Endodermal cell (in vitro differentiated cells): ENCODE data around the gene WDR91. TPM values are rescaled to one million over a fixed set of nuclear protein-coding genes. Genes with fewer than 3 reads are reported as not detected.

Source experiments
- DNase-seq: peaks from one replicate; pipeline ENCODE4 v3.0.0-alpha.2; 2017
- H3K27ac ChIP-seq: 2 replicates; pipeline ENCODE4 v1.5.1; 2013; ENCODE audit warnings: mild to moderate bottlenecking, low read depth, low read length, moderate library complexity
- H3K27me3 ChIP-seq: 2 replicates; pipeline ENCODE4 v1.6.1; 2013; ENCODE audit warnings: mild to moderate bottlenecking, low read length, moderate library complexity; ENCODE audit not compliant: insufficient read depth, control insufficient read depth, poor library complexity, severe bottlenecking
- H3K36me3 ChIP-seq: 2 replicates; pipeline ENCODE4 v1.7.0; 2013; ENCODE audit warnings: mild to moderate bottlenecking, low read length, moderate library complexity; ENCODE audit not compliant: control insufficient read depth, insufficient read depth
- H3K4me1 ChIP-seq: one replicate; pipeline ENCODE4 v1.7.0; 2013; ENCODE audit warnings: low read length; ENCODE audit not compliant: control insufficient read depth, insufficient read depth
- H3K4me3 ChIP-seq: 2 replicates; pipeline ENCODE4 v1.5.1; 2013; ENCODE audit warnings: mild to moderate bottlenecking, low read length, moderate library complexity
- H3K9ac ChIP-seq: 2 replicates; pipeline ENCODE4 v1.6.1; 2013; ENCODE audit warnings: mild to moderate bottlenecking, low read length, moderate library complexity; ENCODE audit not compliant: poor library complexity, severe bottlenecking; ENCODE audit errors: extremely low read depth
- H3K9me3 ChIP-seq: 2 replicates; pipeline ENCODE4 v1.6.1; 2013; ENCODE audit warnings: mild to moderate bottlenecking, low read length, moderate library complexity; ENCODE audit not compliant: control insufficient read depth
- H3K27ac Mint-ChIP-seq: 2 replicates; pipeline ENCODE4 v1.8.0; 2020; ENCODE audit warnings: mixed read lengths
- H3K27me3 Mint-ChIP-seq: 2 replicates; pipeline ENCODE4 v1.8.0; 2021; ENCODE audit warnings: mild to moderate bottlenecking, mixed read lengths; ENCODE audit not compliant: insufficient read depth
- H3K36me3 Mint-ChIP-seq: 2 replicates; pipeline ENCODE4 v1.8.0; 2020; ENCODE audit warnings: low read depth, mixed read lengths
- H3K4me1 Mint-ChIP-seq: 2 replicates; pipeline ENCODE4 v1.8.0; 2020; ENCODE audit warnings: mixed read lengths
- H3K4me3 Mint-ChIP-seq: 2 replicates; pipeline ENCODE4 v1.8.0; 2020; ENCODE audit warnings: mild to moderate bottlenecking, moderate library complexity, mixed read lengths
- H3K9me3 Mint-ChIP-seq: 2 replicates; pipeline ENCODE4 v1.8.0; 2020; ENCODE audit warnings: mild to moderate bottlenecking, mixed read lengths
- CTCF ChIP-seq: fragments of 200-600 bp; sonication (generic); conservative IDR thresholded peaks from 2 replicates; pipeline ENCODE4 v1.5.0; 2021; ENCODE audit warnings: antibody characterized with exemption, mild to moderate bottlenecking
- WGBS, 2 experiments: methylation state at CpG; one replicate each; pipeline versions ENCODE4 v1.1.5 to v1.1.7; 2013; ENCODE audit warnings: missing lambda C conversion rate in 2 of 2, mixed read lengths in 1 of 2; ENCODE audit not compliant: insufficient coverage in 1 of 2, insufficient read length in 1 of 2; 5-methylcytosine and 5-hydroxymethylcytosine counted together
- total RNA-seq, 2 donors: library from RNA; stranded (reverse); fragmentation: NEBNext Ultra II Directional in 1 of 2; extraction: Animal tissue kit (Norgen Biotek cat#: 25700) in 1 of 2; gene quantifications; 2 replicates in 1 of 2; 3 replicates in 1 of 2; pipeline ENCODE4 v1.2.1, GENCODE V29; 2021

The WDR91 gene
- total RNA-seq, 2 donors from 2014 or later, result 8.2 to 9.6 TPM

GRCh38 chr7:135204341-135204749 lies 7.0 kb downstream of the WDR91 start:
- Mint-ChIP-seq H3K4me3 (no peak overlapping the region), H3K27ac (no peak overlapping the region), H3K4me1 (peaks cover 13% of the 10 kb centered on the region), H3K9me3 (no peaks in the 10 kb centered on the region), H3K36me3 (peaks cover 10% of the 10 kb centered on the region), H3K27me3 (no peaks in the 10 kb centered on the region)
- TF ChIP-seq CTCF, result no peak
- Histone ChIP-seq H3K36me3 (peaks cover 24% of the 10 kb centered on the region), H3K4me3 (no peak overlapping the region), H3K27me3 (no peaks in the 10 kb centered on the region), H3K9ac (no peak overlapping the region), H3K9me3 (no peaks in the 10 kb centered on the region), H3K27ac (no peak overlapping the region), H3K4me1 (no peaks in the 10 kb centered on the region)
- 93 to 96% methylated on average over 5 to 6 of the region's 6 CpGs for WGBS, 2 experiments
- no peak for DNase-seq

- DNase-seq, result no peak
- Mint-ChIP-seq H3K9me3 (no peaks in the 10 kb centered on the region), H3K27me3 (no peaks in the 10 kb centered on the region), H3K4me3 (no peak overlapping the region), H3K4me1 (peaks cover 6% of the 10 kb centered on the region), H3K27ac (no peak overlapping the region), H3K36me3 (peaks cover 14% of the 10 kb centered on the region)
- Histone ChIP-seq H3K4me3 (no peak overlapping the region), H3K36me3 (peaks cover 24% of the 10 kb centered on the region), H3K4me1 (no peaks in the 10 kb centered on the region), H3K27ac (no peak overlapping the region), H3K27me3 (no peaks in the 10 kb centered on the region), H3K9ac (no peak overlapping the region), H3K9me3 (no peaks in the 10 kb centered on the region)
- 96 to 100% methylated on average over 1 to 2 of the region's 2 CpGs for WGBS, 2 experiments
- no peak for TF ChIP-seq CTCF
These were observed 10.0 kb downstream of the WDR91 start for GRCh38 chr7:135201350-135201749.

- no peak overlapping the region for H3K4me3 Mint-ChIP-seq
- H3K27ac ChIP-seq, result no peak overlapping the region
These were observed 10.4 kb downstream of the WDR91 start for GRCh38 chr7:135200821-135201331.

More at GRCh38 chr7:135200821-135201331, 10.4 kb downstream of the WDR91 start:
- Mint-ChIP-seq H3K4me1 (peaks cover 6% of the 10 kb centered on the region), H3K27me3 (no peaks in the 10 kb centered on the region), H3K9me3 (no peaks in the 10 kb centered on the region), H3K27ac (no peak overlapping the region), H3K36me3 (peaks cover 15% of the 10 kb centered on the region)
- TF ChIP-seq CTCF, result no peak
- no peaks in the 10 kb centered on the region for H3K4me1 ChIP-seq
- H3K4me3 ChIP-seq, result no peak overlapping the region
- WGBS, 2 experiments, result 91 to 100% methylated on average over 1 to 3 of the region's 3 CpGs
- no peaks in the 10 kb centered on the region for H3K9me3 ChIP-seq
- no peaks in the 10 kb centered on the region for H3K27me3 ChIP-seq
- no peak for DNase-seq
- H3K36me3 ChIP-seq, result peaks cover 28% of the 10 kb centered on the region
- no peak overlapping the region for H3K9ac ChIP-seq
